CD4-positive, alpha-beta T cell treated with Interferon alpha-2 for 1 hour (primary cell): ENCODE results near the gene TOR1A.
"Not testable (repeated sequence)": the region's sequence is repeated elsewhere in the genome, so short reads cannot be mapped to it uniquely, and the experiment has no call there.

Experiments used
- DNase-seq, 2 donors: peaks; one replicate each; pipeline ENCODE4 v3.0.0-alpha.2; 2020 to 2022

The TOR1A gene

DNA sequence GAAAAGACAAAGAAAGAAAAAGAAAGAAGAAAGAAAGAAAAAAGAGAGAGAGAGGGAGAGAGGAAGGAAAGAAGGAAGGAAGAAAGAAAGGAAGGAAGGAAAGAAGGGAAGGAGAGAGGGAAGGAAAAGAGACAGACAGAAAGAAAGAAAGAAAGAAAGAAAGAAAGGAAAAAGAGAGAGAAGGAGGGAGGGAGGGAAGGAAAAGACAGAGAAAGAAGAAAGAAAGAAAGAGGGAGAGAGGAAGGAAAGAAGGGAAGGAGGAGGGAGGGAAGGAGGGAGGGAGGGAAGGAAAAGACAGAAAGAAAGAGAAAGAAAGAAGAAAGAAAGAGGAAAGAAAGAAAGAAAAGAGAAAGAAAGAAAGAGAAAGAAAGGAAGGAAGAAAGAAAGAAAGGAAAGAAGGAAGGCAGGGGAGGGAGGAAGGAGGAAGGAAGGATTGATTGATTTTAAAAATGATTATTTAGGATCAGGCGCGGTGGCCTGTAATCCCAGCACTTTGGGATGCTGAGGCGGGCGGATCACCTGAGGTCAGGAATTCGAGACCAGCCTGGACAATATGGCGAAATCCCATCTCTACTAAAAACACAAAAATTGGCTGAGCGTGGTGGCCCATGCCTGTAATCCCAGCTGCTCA is 44.3 kb downstream of the TOR1A start:
- DNase-seq, result no peak

DNA sequence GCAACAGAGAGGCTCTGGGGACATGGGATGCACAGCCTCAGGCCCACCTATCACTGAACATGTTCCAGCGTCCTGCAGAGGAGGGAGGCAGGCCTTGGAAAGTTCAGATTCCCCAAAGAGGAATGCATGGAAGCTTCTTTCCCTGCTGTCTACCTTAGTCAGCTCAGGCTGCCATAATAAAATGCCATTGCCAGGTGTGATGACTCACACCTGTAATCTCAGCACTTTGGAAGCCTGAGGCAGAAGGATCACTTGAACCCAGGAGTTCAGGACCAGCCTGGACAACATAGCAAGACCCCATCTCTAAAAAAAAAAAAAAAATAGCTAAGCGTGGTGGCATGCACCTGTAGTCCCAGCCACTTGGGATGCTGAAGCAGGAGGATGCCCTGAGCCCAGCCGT is 45.5 kb downstream of the TOR1A start:
- DNase-seq, result no peak

DNA sequence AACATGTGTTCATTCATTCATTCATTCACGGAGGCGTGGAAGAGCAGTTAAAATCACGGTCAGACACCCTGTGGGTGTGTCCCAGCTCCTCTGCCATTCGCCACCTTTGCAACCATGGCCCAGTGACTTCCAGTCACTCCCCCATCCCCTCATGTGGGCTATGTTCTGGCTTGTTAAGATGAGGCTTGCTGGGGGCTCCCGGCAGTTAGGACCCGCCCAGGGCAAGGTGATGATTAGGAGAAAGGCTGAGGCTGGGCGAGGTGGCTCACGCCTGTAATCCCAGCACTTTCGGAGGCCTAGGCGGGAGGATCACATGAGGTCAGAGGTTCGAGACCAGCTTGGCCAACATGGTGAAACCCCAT is 46.2 kb downstream of the TOR1A start:
- no peak for DNase-seq

DNA sequence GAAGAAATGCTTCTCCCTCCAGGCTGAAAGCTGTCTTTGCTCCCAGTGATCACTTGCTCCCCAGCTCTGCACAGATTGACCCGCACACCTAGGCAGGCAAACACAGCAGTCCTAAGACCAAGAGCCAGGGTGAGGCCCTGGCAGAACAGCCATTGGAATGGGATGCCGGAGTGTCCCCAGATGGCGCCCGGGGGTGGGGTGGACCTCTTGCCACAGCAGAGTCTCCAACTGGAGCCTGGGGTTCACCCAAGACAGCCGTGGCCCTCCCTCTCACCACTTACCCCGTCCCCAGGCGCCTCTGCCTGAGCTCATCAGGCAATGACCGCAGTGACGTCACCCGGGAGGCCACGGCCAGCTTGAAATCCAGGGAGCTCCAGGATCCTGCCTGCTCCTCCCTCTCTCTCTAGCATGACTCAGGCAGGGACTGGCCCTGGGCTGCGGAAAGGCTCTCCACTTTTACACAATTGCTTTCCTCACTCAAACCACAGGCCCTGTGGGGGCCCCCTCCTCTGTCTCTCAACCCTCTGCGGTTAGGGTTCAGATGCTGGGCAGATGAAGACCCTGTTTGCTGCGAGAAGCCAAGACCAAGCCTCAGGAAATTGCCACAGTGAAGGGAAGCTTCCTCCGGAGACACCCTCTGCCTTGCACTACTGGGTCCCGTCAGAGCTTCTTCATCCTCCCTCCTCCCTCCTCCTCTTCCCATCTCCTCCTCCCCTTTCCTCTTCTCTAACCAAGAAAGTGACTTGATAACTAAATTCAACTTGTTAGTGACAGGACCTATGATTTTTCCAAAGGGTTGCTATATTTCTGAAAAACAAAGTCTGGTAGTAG is 46.8 kb downstream of the TOR1A start:
- peak; percentile 39 to 89 for DNase-seq

DNA sequence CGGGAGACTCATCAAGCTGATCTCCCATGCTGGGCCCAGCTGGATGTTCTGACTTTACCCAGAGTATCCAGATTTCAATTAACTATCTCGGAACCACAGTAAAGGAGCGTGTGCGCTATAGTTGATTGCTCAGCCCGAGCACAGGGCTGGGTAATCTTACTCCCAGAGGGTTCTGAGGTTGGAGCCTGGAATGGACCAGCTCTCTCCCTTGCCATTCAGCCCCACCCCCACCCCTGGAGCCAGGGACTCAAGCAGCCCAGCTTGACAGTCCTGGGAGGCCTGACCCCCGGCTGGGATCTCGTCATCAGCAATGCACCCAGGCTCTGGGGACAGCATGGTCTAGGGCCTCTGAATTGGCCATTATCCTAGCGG is 47.4 kb downstream of the TOR1A start:
- DNase-seq, result no peak

DNA sequence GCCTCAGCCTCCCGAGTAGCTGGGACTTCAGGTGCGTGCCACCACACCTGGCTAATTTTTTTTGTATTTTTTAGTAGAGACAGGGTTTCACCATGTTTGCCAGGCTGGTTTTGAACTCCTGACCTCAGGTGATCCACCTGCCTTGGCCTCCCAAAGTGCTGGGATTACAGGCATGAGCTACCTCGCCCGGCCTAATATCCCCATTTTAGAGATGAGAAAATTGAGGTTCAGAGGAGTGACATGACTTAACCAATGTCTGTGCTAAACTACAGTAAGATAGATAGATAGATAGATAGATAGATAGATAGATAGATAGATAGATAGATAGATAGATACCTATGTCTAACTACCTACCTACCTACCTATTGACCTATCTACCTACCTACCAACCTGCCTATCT is 47.8 kb downstream of the TOR1A start:
- not testable (repeated sequence) for DNase-seq

DNA sequence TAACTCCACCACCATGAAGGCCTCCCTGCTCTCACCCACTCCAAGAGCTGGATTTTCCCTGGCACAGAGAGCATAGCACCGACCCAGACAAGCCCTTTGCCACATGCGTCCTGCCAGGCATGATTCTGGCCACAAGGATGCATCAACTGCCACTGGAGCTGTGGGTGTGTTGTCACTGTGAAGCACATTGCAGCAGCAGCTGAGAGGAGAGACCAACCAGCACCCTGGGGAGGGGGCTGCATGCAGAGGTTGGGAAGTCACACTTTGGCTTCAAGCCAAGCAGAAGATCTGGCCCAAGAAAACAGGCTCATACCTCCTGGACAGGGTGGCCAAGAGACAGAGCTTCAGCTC is 48.5 kb downstream of the TOR1A start:
- DNase-seq, result no peak

DNA sequence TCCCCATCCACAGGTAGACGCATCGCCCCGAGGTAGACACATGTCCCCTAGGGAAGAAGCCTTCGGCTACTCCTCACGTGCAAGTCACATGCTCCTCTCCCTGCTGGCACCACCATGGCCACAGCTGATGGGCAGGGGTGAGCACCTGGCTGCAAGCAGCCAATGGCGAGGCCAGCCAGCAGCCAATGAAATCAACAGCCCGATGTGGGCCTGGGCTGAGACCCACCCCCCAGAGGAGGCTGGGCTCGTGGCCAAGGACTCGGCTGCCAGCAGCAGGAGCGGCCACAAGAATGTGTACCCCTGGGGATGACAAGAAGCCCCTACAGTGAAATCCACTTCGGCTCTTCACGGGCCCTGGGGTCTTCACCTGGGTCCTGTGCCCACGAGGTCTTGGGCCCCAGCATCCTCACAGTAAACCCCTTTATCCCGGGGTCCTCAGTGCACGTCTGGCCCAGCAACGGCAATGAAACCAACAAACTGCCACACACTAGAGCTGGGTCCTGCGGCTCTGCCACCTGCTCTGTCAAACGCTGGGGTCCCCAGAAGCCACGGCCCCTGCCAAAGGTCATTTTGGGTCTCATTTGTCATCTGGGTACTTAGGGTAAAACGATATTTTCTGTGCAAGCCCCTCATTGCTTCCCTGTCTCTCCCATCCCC is 49.0 kb downstream of the TOR1A start:
- DNase-seq, result no peak

DNA sequence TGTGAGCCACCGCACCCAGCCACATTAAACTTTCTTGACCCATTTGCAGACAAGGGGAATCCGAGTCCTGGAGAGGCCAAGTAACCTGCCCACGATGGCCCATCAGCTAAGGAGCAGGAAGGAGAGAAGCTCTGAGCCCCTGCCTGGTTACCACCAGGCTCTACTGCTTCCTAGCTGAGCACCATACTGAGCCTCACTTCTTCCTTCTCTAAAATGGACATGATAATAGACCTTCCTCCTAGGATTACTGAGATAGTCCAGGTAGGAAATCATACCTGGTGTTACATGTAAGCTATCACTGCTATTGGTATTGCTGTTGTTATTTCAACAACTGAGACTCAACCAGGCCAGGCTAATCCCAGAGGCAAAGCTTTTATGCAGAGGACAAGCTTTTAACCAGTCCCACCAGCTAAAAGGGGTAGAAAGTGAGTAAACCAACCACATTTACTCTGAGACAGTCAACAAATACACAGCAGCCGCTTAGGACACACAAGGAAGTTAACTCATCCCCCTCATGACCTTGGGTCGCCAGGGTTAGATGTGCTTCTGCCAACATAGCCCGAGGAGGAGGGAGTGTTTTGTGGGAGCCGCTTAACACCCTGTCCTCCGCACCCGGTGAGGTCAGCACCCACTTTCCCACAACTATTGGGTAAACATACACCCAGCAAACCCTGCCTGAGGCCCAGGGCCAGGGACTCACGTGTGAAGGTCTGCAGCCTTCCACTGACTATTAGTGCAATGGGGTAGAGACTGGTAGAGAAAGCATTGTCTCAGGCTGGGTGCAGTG is 50.5 kb downstream of the TOR1A start:
- peak; percentile 11 to 80 for DNase-seq

DNA sequence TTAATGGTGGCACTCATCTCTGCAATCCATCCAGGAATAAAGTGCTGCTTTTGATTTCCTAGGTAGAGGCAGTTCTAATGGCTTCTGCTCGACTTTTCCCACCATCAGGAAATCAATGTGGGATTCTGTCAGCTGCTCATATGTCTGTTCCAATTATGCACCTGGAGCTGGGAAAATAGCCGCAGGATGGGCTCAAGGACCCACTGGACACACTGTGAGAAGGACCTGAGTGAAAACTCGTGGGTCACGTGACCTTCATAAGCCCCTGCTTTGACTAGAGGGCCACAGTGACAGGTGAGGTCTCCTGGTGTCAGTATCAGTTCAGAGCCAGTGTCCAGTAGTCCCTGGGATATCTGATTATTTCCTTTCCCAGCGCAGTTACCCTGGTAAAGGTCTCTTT is 53.2 kb downstream of the TOR1A start:
- DNase-seq, result no peak

DNA sequence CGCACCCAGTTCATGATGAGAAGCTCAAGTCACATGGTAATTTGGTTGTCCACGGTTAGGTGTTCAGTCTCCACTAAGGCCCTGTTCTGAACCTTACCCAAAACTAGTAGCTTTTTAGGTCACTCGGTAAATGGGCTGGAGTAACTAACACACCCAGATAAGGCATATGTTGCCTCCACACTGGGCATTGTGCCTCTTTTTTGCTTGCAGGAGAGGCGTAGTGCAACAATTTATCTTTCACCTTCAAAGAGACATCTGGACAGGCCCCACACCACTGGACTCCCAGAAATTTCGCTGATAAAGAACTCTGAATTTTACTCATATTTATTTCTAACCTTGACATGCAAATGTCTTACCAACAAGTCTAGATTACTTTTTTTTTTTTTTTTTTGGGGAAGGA is 54.3 kb downstream of the TOR1A start:
- DNase-seq, result no peak

DNA sequence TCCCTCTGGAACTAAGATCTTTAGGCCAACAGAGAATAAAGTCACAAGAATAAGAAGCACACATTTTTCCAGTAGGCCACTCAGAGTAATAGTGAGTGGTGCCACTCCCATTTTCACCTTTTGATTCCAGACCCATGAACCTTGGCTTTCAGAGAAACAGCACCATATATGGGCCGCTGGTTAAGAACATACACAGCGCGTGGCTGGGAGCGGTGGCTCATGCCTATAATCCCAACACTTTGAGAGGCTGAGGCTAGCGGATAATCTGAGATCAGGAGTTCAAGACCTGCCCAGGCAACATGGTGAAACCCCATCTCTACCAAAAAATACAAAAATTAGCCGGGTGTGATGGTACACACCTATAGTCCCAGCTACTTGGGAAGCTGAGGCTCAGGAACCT is 55.5 kb downstream of the TOR1A start:
- DNase-seq, result no peak

DNA sequence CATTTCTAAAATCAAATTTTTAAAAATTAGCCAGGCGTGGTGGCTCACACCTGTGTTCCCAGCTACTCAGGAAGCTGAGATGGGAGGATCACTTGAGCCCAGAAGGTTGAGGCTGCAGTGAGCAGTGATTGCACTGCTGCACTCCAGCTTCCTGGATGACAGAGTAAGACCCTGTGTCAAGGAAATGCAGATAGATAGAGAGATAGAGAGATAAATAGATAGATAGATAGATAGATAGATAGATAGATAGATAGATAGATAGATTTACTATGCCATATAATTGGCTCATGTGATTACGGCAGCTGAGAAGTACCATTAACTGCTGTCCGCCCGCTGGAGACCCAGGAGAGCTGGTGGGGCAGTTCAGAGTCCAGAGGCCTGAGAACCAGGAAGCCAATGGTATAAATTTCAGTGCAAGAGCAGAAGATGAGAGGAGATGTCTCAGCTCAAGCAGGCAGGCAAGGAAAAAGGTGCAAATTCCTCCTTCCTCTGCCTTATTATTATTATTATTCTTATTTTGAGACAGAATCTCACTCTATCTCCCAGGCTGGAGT is 58.1 kb downstream of the TOR1A start:
- no peak for DNase-seq

DNA sequence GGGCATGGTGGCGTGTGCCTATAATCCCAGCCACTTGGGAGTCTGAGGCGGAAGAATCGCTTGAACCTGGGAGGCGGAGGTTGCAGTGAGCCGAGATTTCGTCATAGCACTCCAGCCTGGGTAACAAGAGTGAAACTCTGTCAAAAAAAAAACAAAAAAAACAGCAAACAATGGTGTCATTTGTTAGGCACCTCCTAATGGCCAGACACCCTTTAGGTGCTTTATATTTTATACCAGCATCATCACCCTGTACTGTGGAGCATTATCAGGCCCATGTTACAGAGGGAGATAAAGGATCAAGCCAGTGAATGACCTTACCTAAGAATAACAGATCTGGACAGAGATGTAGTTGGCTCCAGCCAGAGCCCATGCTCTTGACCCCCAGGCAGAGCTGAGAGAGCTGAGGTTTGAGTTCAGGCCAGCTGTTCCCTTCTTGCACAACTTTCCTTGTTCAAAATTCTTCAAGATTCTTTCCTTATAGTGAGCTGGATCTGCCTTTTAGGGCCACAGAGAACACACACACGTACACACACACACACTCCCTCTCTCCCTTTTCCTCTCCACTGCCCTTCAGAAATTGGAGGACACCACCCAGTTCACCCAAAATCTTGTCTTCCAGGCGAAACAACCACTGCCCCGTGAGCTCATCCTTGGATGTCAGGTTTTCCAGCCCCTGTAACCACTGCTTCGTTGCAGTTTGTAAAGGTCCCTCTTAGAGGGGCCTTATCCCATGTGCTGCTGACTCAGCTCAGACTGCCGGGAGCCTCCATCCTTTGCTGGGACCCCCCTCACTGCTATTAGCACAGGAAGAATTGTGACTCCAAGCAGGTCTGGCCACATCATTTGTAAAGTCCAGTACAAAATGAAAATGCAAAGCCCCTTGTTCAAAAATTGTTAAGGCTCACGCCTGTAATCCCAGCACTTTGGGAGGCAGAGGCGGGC is 60.7 kb downstream of the TOR1A start:
- no peak for DNase-seq
